Upper lobe of left lung (tissue), 6 donors: ENCODE measurements around the gene NHSL1. TPM values are rescaled to one million over a fixed set of nuclear protein-coding genes. Genes with fewer than 3 reads are reported as not detected.

Experiments
- ATAC-seq, 2 donors: fragments of 200-7000 bp; cut with Tn5 transposase; one replicate each; pipeline ENCODE4 v1.9.1; 2022; ENCODE audit warnings: mild to moderate bottlenecking in 2 of 2, moderate library complexity in 2 of 2; ENCODE audit not compliant: low FRiP score in 2 of 2
- DNase-seq, 2 donors: peaks; one replicate each; pipeline ENCODE4 v3.0.0-alpha.2; 2019 to 2020
- H3K27ac ChIP-seq, 4 donors: fragments of 200-600 bp; sonication (generic); one replicate each; pipeline ENCODE4 v1.5.1; 2016 to 2019
- H3K27me3 ChIP-seq, 4 donors: fragments of 200-600 bp; sonication (generic); one replicate each; pipeline ENCODE4 v1.5.1; 2017 to 2019
- H3K36me3 ChIP-seq, 4 donors: fragments of 200-600 bp; sonication (generic); one replicate each; pipeline ENCODE4 v1.5.1; 2016 to 2019
- H3K4me1 ChIP-seq, 4 donors: fragments of 200-600 bp; sonication (generic); one replicate each; pipeline ENCODE4 v1.5.1; 2018 to 2019
- H3K4me3 ChIP-seq, 4 donors: fragments of 200-600 bp; sonication (generic); one replicate each; pipeline ENCODE4 v1.5.1; 2017 to 2019; ENCODE audit warnings: mild to moderate bottlenecking in 2 of 4, moderate library complexity in 1 of 4
- H3K9me3 ChIP-seq, 4 donors: fragments of 200-600 bp; sonication (generic); one replicate each; pipeline ENCODE4 v1.5.1; 2018 to 2019
- CTCF ChIP-seq, 6 experiments: fragments of 450-650 bp in 4 of 6; fragments of 200-600 bp in 2 of 6; sonication (generic) in 2 of 6; IDR thresholded peaks; one replicate each; pipeline ENCODE4 v1.5.1; 2016 to 2019; ENCODE audit warnings: antibody characterized with exemption in 6 of 6
- EP300 ChIP-seq, 4 donors: sonication (generic); formaldehyde crosslinking; IDR thresholded peaks; one replicate each; pipeline ENCODE4 v1.5.1; 2017; ENCODE audit warnings: antibody characterized with exemption in 4 of 4, control low read depth in 2 of 4
- POLR2A ChIP-seq, 4 donors: fragments of 450-650 bp; IDR thresholded peaks; one replicate each; pipeline ENCODE4 v1.5.1; 2016 to 2017; ENCODE audit warnings: antibody characterized with exemption in 4 of 4, mild to moderate bottlenecking in 2 of 4
- POLR2AphosphoS5 ChIP-seq, 2 donors: sonication (generic); formaldehyde crosslinking; IDR thresholded peaks; one replicate each; pipeline ENCODE4 v1.5.1; 2017; ENCODE audit warnings: antibody characterized with exemption in 2 of 2
- WGBS, 2 donors: methylation state at CpG; one replicate each; pipeline ENCODE4 v1.1.5; 2017 to 2018; 5-methylcytosine and 5-hydroxymethylcytosine counted together
- total RNA-seq, 6 donors: library from RNA; depleted of rRNA in 4 of 6; stranded (reverse); fragments of >200 nt in 4 of 6; gene quantifications; one replicate each; pipeline versions ENCODE4 v1.1.0 to v1.2.1, GENCODE V29; 2016 to 2021
- donor health status: DM: no; HTN: no; CAD: no; lungs with moderate emphysema.
- donor health status: DM: no; HTN: yes; CAD: no; lungs with severe emphysema.

The NHSL1 gene
- total RNA-seq, 6 donors from 2014 or later, result 37.3 to 80.2 (median 56.6) TPM

- Histone ChIP-seq H3K9me3 (no peaks in the 10 kb centered on the region), H3K4me3 (peak overlapping the region in 3 of 4 donors; percentile 9 to 41 (median 39)), H3K27me3 (no peaks in the 10 kb centered on the region), H3K36me3 (no peaks in the 10 kb centered on the region), H3K4me1 (peaks cover 20 to 39% (median 28%) of the 10 kb centered on the region in 4 donors), H3K27ac (peak overlapping the region in 2 of 4 donors; percentile 6 to 32)
- DNase-seq (no peak), ATAC-seq (no peak)
- 58 to 70% methylated on average over 4 of the region's 4 CpGs for WGBS, 2 donors
- TF ChIP-seq POLR2A (IDR thresholded peaks at IDR 0.05) (no peak), CTCF (IDR thresholded peaks at IDR 0.05) (no peak), EP300 (IDR thresholded peaks at IDR 0.05) (no peak), POLR2AphosphoS5 (IDR thresholded peaks at IDR 0.05) (no peak)
Measured at GRCh38 chr6:138543657-138544056, 44.4 kb upstream of the NHSL1 start.

- Histone ChIP-seq H3K27me3 (no peaks in the 10 kb centered on the region), H3K4me3 (peak overlapping the region in 1 of 4 donors; percentile 11), H3K36me3 (no peaks in the 10 kb centered on the region), H3K4me1 (peaks cover 16 to 47% (median 30%) of the 10 kb centered on the region in 4 donors), H3K27ac (peak overlapping the region in 3 of 4 donors; percentile 7 to 31 (median 23)), H3K9me3 (no peaks in the 10 kb centered on the region)
- DNase-seq, result no peak
- peak in 1 of 2 donors; percentile 11 for ATAC-seq
- TF ChIP-seq EP300 (IDR thresholded peaks at IDR 0.05), result no peak
- no peak for TF ChIP-seq CTCF (IDR thresholded peaks at IDR 0.05)
- TF ChIP-seq POLR2AphosphoS5 (IDR thresholded peaks at IDR 0.05), result no peak
- no peak for TF ChIP-seq POLR2A (IDR thresholded peaks at IDR 0.05)
- WGBS, 2 donors, result 53 to 54% methylated on average over 6 of the region's 6 CpGs
Measured at GRCh38 chr6:138541823-138542481, 42.7 kb upstream of the NHSL1 start.

- no peaks in the 10 kb centered on the region for H3K36me3 ChIP-seq
- WGBS, 2 donors, result 65 to 67% methylated on average over 4 of the region's 4 CpGs
- H3K4me3 ChIP-seq, result no peak overlapping the region
- DNase-seq (no peak), ATAC-seq (no peak)
- peaks cover 7 to 40% (median 21%) of the 10 kb centered on the region in 4 donors for H3K4me1 ChIP-seq
- H3K27ac ChIP-seq, result peak overlapping the region; percentile 18 to 68 (median 49)
- no peak for TF ChIP-seq CTCF (IDR thresholded peaks at IDR 0.05)
- no peak for TF ChIP-seq POLR2AphosphoS5 (IDR thresholded peaks at IDR 0.05)
- TF ChIP-seq EP300 (IDR thresholded peaks at IDR 0.05), result no peak
- no peak for TF ChIP-seq POLR2A (IDR thresholded peaks at IDR 0.05)
- no peaks in the 10 kb centered on the region for H3K9me3 ChIP-seq
- H3K27me3 ChIP-seq, result no peaks in the 10 kb centered on the region
Measured at GRCh38 chr6:138540468-138540867, 41.2 kb upstream of the NHSL1 start.

- TF ChIP-seq POLR2AphosphoS5 (IDR thresholded peaks at IDR 0.05) (no peak), EP300 (IDR thresholded peaks at IDR 0.05) (no peak), POLR2A (IDR thresholded peaks at IDR 0.05) (no peak), CTCF (IDR thresholded peaks at IDR 0.05) (no peak)
- Histone ChIP-seq H3K27ac (peak overlapping the region in 1 of 4 donors; percentile 18), H3K9me3 (no peaks in the 10 kb centered on the region), H3K36me3 (no peaks in the 10 kb centered on the region), H3K4me3 (no peak overlapping the region), H3K27me3 (no peaks in the 10 kb centered on the region), H3K4me1 (peaks cover 5 to 39% (median 19%) of the 10 kb centered on the region in 4 donors)
- ATAC-seq, result no peak
- 9 to 19% methylated on average over 1 of the region's 1 CpG for WGBS, 2 donors
- DNase-seq, result no peak
Measured at GRCh38 chr6:138539876-138540275, 40.6 kb upstream of the NHSL1 start.
